GM15510 (cell line): ENCODE measurements around the gene ASIC2.

Experiments
- POLR2A ChIP-seq: IDR thresholded peaks from 3 replicates; pipeline ENCODE4 v1.6.1; 2011; ENCODE audit warnings: borderline replicate concordance; ENCODE audit not compliant: insufficient read length; ENCODE audit errors: extremely low read depth

The ASIC2 gene

GRCh38 chr17:33241390-33241789, 51.7 kb downstream of the ASIC2 start:
- no peak for TF ChIP-seq POLR2A

- no peak for TF ChIP-seq POLR2A
Measured at GRCh38 chr17:33240362-33240761, 52.7 kb downstream of the ASIC2 start.

GRCh38 chr17:33239702-33240101, 53.4 kb downstream of the ASIC2 start:
- no peak for TF ChIP-seq POLR2A

GRCh38 chr17:33234930-33235685, 58.0 kb downstream of the ASIC2 start:
- TF ChIP-seq POLR2A = no peak

GRCh38 chr17:33234233-33234632, 58.9 kb downstream of the ASIC2 start:
- TF ChIP-seq POLR2A = no peak

GRCh38 chr17:33233811-33234177, 59.3 kb downstream of the ASIC2 start:
- no peak for TF ChIP-seq POLR2A

GRCh38 chr17:33229499-33229898, 63.6 kb downstream of the ASIC2 start:
- no peak for TF ChIP-seq POLR2A

- no peak for TF ChIP-seq POLR2A
Measured at GRCh38 chr17:33229028-33229427, 64.1 kb downstream of the ASIC2 start.

GRCh38 chr17:33228548-33228947, 64.5 kb downstream of the ASIC2 start:
- no peak for TF ChIP-seq POLR2A

GRCh38 chr17:33227911-33228310, 65.2 kb downstream of the ASIC2 start:
- TF ChIP-seq POLR2A = no peak

GRCh38 chr17:33225994-33226393, 67.1 kb downstream of the ASIC2 start:
- TF ChIP-seq POLR2A = no peak

GRCh38 chr17:33225509-33225908, 67.6 kb downstream of the ASIC2 start:
- no peak for TF ChIP-seq POLR2A

GRCh38 chr17:33220036-33220435, 73.1 kb downstream of the ASIC2 start:
- no peak for TF ChIP-seq POLR2A

- TF ChIP-seq POLR2A = no peak
Measured at GRCh38 chr17:33218698-33219601, 74.1 kb downstream of the ASIC2 start.

- no peak for TF ChIP-seq POLR2A
Measured at GRCh38 chr17:33217891-33218290, 75.2 kb downstream of the ASIC2 start.

GRCh38 chr17:33214996-33215395, 78.1 kb downstream of the ASIC2 start:
- no peak for TF ChIP-seq POLR2A
